ENCODE data around the gene TMEM218. TPM values are rescaled to one million over a fixed set of nuclear protein-coding genes. Genes with fewer than 3 reads are reported as not detected.

TMEM218 gene
- total RNA-seq, 1 experiment from 2014 or later: 14.3 TPM

DNA sequence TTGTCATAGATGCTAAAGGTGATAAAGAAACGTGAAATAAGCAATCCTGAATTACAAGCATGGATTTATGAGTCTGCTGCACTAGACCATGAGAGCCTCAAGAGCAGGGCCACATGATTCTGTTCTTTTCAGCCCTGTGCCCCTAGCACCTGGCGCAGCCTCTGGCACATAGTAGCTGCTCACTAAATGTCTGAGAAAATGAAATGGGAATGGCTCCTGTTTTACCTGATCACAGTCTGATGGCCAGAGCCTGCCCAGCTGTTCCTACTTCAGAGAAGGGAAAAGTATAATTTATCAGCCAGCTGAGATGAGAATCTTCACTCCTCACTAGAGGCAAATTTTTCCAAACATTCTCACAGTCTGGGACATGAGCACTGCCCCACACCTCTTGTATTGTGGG, 42.4 kb upstream of the TMEM218 start:
- Mint-ChIP-seq H3K9me3 (peaks cover 0 to 6% of the 10 kb centered on the region in 2 experiments; a peak in 3 of 5 replicates), H3K27me3 (ENCODE audit: low read depth) (peaks cover 36% of the 10 kb centered on the region), H3K4me1 (peaks cover 11 to 15% of the 10 kb centered on the region in 2 experiments), H3K4me3 (no peak overlapping the region), H3K36me3 (ENCODE audit: insufficient read depth in 1 of 3, low read depth in 3 of 3) (no peaks in the 10 kb centered on the region; a peak in 1 of 7 replicates), H3K27ac (no peak overlapping the region)
- H3T11ph ChIP-seq (ENCODE audit: low read length): no peak overlapping the region
- H3K18ac ChIP-seq (ENCODE audit: insufficient read length, low read depth, low read length): no peak overlapping the region
- no peak overlapping the region for H3K23ac ChIP-seq (ENCODE audit: insufficient read length, low read depth, low read length)
- no peak overlapping the region for H4K5ac ChIP-seq (ENCODE audit: insufficient read length, low read depth, low read length)
- no peak overlapping the region for H4K91ac ChIP-seq (ENCODE audit: insufficient read length, low read depth, low read length)
- no peaks in the 10 kb centered on the region for H3K79me1 ChIP-seq (ENCODE audit: insufficient read depth, low read depth, low read length, poor library complexity, severe bottlenecking)
- H3K4ac ChIP-seq (ENCODE audit: low read depth, low read length): no peak overlapping the region
- no peak overlapping the region for H2BK20ac ChIP-seq (ENCODE audit: low read depth, low read length, poor library complexity, severe bottlenecking)
- no peaks in the 10 kb centered on the region for H3K79me2 ChIP-seq (ENCODE audit: insufficient read depth, low read length)
- H3K9ac ChIP-seq (ENCODE audit: extremely low read depth, insufficient read length, low read length): no peak overlapping the region
- H3K4me2 ChIP-seq (ENCODE audit: insufficient read depth, insufficient read length, low read length): no peak overlapping the region
- H3K27ac ChIP-seq (ENCODE audit: insufficient read length, low read depth, low read length): no peak overlapping the region
- no peaks in the 10 kb centered on the region; the same call in 1 of the 2 replicates for H3K27me3 ChIP-seq (ENCODE audit: insufficient read depth, low read length)
- no peak overlapping the region for H2BK120ac ChIP-seq (ENCODE audit: low read depth, low read length, poor library complexity, severe bottlenecking)
- no peak overlapping the region for H2BK5ac ChIP-seq (ENCODE audit: insufficient read length, low read length)
- H4K20me1 ChIP-seq (ENCODE audit: control insufficient read depth, insufficient read depth, insufficient read length): no peaks in the 10 kb centered on the region
- no peak overlapping the region for H2BK15ac ChIP-seq (ENCODE audit: low read depth, low read length)
- no peaks in the 10 kb centered on the region for H3K9me3 ChIP-seq (ENCODE audit: control insufficient read depth, low read depth, low read length)
- no peaks in the 10 kb centered on the region for H3K4me1 ChIP-seq (ENCODE audit: insufficient read depth, low read length)
- H3K56ac ChIP-seq (ENCODE audit: insufficient read length, low read depth, low read length): no peak overlapping the region
- H4K8ac ChIP-seq (replicated peaks; ENCODE audit: insufficient read length, low read depth, low read length): no peak overlapping the region
- H2BK12ac ChIP-seq (ENCODE audit: insufficient read length, low read depth, low read length): no peak overlapping the region
- H3K23me2 ChIP-seq (ENCODE audit: insufficient read length, low read depth, low read length, poor library complexity, severe bottlenecking): no peaks in the 10 kb centered on the region
- TF ChIP-seq, protein P1, sequence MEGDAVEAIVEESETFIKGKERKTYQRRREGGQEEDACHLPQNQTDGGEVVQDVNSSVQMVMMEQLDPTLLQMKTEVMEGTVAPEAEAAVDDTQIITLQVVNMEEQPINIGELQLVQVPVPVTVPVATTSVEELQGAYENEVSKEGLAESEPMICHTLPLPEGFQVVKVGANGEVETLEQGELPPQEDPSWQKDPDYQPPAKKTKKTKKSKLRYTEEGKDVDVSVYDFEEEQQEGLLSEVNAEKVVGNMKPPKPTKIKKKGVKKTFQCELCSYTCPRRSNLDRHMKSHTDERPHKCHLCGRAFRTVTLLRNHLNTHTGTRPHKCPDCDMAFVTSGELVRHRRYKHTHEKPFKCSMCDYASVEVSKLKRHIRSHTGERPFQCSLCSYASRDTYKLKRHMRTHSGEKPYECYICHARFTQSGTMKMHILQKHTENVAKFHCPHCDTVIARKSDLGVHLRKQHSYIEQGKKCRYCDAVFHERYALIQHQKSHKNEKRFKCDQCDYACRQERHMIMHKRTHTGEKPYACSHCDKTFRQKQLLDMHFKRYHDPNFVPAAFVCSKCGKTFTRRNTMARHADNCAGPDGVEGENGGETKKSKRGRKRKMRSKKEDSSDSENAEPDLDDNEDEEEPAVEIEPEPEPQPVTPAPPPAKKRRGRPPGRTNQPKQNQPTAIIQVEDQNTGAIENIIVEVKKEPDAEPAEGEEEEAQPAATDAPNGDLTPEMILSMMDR (conservative IDR thresholded peaks at IDR 0.05): no peak
- no peak overlapping the region for H2AFZ ChIP-seq (ENCODE audit: low read length)
- no CpG with 5 or more reads among the region's 2 CpGs for WGBS (ENCODE audit: extremely low coverage, insufficient read length, low lambda C conversion rate)
- no peak for DNase-seq
- H3K14ac ChIP-seq (ENCODE audit: insufficient read depth, low read length): no peak overlapping the region
- H2AK5ac ChIP-seq (ENCODE audit: insufficient read length, low read length): no peak overlapping the region

Measured in H9 (cell line).